Activated T-helper 1 cell treated with anti-CD3 and anti-CD28 coated beads, Interleukin-12 subunit alpha, Interleukin-12 subunit beta, Interleukin-2, Interleukin-4 antibody, amounts not matched to agents 30 ng/mL and 10 ng/mL and 1 ng/mL, durations not matched to agents 14 hours and 24 hours and 36 hours (primary cell): ENCODE results near the gene CD247. TPM values are rescaled to one million over a fixed set of nuclear protein-coding genes. Genes with fewer than 3 reads are reported as not detected.
A peak's percentile ranks its signal among the peaks of the same experiment; 100 is the strongest.

Experiments
- DNase-seq: peaks from one replicate; pipeline ENCODE4 v3.0.0; 2021; ENCODE audit warnings: low spot score
- H3K27ac Mint-ChIP-seq: one replicate; pipeline ENCODE4 v1.8.0; 2021; ENCODE audit warnings: mild to moderate bottlenecking, mixed read lengths
- H3K27me3 Mint-ChIP-seq: one replicate; pipeline ENCODE4 v1.8.0; 2022; ENCODE audit warnings: mild to moderate bottlenecking, moderate library complexity, mixed read lengths; ENCODE audit not compliant: insufficient read depth
- H3K36me3 Mint-ChIP-seq: one replicate; pipeline ENCODE4 v1.8.0; 2021; ENCODE audit warnings: low read depth, mixed read lengths
- H3K4me1 Mint-ChIP-seq: one replicate; pipeline ENCODE4 v1.8.0; 2021; ENCODE audit warnings: low read depth, mixed read lengths
- H3K4me3 Mint-ChIP-seq: one replicate; pipeline ENCODE4 v1.8.0; 2021; ENCODE audit warnings: mild to moderate bottlenecking, moderate library complexity, mixed read lengths
- H3K9me3 Mint-ChIP-seq: one replicate; pipeline ENCODE4 v1.8.0; 2021; ENCODE audit warnings: mixed read lengths
- intact Hi-C: fragments of 100-400 bp; cut with micrococcal nuclease; formaldehyde crosslinking; loops from one replicate; pipeline ENCODE4 v1.15.1; 2024
- total RNA-seq: library from RNA; stranded (reverse); gene quantifications from 2 replicates; pipeline ENCODE4 v1.2.3, GENCODE V29; 2022

CD247 gene
- total RNA-seq, 1 donor from 2014 or later = 237 TPM

GRCh38 chr1:167532964-167533824 lies 14.9 kb upstream of the CD247 start:
- Mint-ChIP-seq H3K36me3 (no peaks in the 10 kb centered on the region), H3K4me3 (no peak overlapping the region), H3K9me3 (no peaks in the 10 kb centered on the region), H3K27me3 (peaks cover 7% of the 10 kb centered on the region), H3K27ac (no peak overlapping the region), H3K4me1 (no peaks in the 10 kb centered on the region)
- intact Hi-C loops = loop anchor here (1.0 kb wide), 4 partner anchors 15 to 467 kb away; partner anchors contain the start of gene CD247
- no peak for DNase-seq

- H3K36me3 Mint-ChIP-seq = no peaks in the 10 kb centered on the region
- peaks cover 7% of the 10 kb centered on the region for H3K27me3 Mint-ChIP-seq
- H3K4me3 Mint-ChIP-seq = no peak overlapping the region
- H3K4me1 Mint-ChIP-seq = no peaks in the 10 kb centered on the region
- no peak for DNase-seq
- intact Hi-C loops = no loop called here
- no peak overlapping the region for H3K27ac Mint-ChIP-seq
- H3K9me3 Mint-ChIP-seq = no peaks in the 10 kb centered on the region
These were observed 14.0 kb upstream of the CD247 start for GRCh38 chr1:167532375-167532774.

- Mint-ChIP-seq H3K36me3 (no peaks in the 10 kb centered on the region), H3K9me3 (no peaks in the 10 kb centered on the region), H3K27ac (no peak overlapping the region), H3K4me1 (peaks cover 6% of the 10 kb centered on the region), H3K4me3 (no peak overlapping the region), H3K27me3 (peaks cover 12% of the 10 kb centered on the region)
- intact Hi-C loops = no loop called here
- no peak for DNase-seq
These were observed 11.6 kb upstream of the CD247 start for GRCh38 chr1:167529829-167530474.

- Mint-ChIP-seq H3K27ac (no peak overlapping the region), H3K9me3 (no peaks in the 10 kb centered on the region), H3K36me3 (no peaks in the 10 kb centered on the region), H3K27me3 (peaks cover 16% of the 10 kb centered on the region), H3K4me1 (peaks cover 6% of the 10 kb centered on the region), H3K4me3 (no peak overlapping the region)
- intact Hi-C loops = no loop called here
- no peak for DNase-seq
These were observed 9.9 kb upstream of the CD247 start for GRCh38 chr1:167528057-167528728.

- Mint-ChIP-seq H3K4me1 (peaks cover 6% of the 10 kb centered on the region), H3K36me3 (no peaks in the 10 kb centered on the region), H3K4me3 (no peak overlapping the region), H3K9me3 (no peaks in the 10 kb centered on the region), H3K27ac (no peak overlapping the region), H3K27me3 (peaks cover 18% of the 10 kb centered on the region)
- intact Hi-C loops = no loop called here
- DNase-seq = no peak
These were observed 8.5 kb upstream of the CD247 start for GRCh38 chr1:167526667-167527383.

- intact Hi-C loops = no loop called here
- Mint-ChIP-seq H3K27ac (no peak overlapping the region), H3K4me1 (peaks cover 15% of the 10 kb centered on the region), H3K27me3 (peaks cover 17% of the 10 kb centered on the region), H3K36me3 (no peaks in the 10 kb centered on the region), H3K9me3 (no peaks in the 10 kb centered on the region), H3K4me3 (no peak overlapping the region)
- no peak for DNase-seq
These were observed 6.3 kb upstream of the CD247 start for GRCh38 chr1:167524651-167525050.

- Mint-ChIP-seq H3K9me3 (no peaks in the 10 kb centered on the region), H3K27ac (no peak overlapping the region), H3K36me3 (peaks cover 11% of the 10 kb centered on the region), H3K4me3 (no peak overlapping the region), H3K27me3 (peaks cover 16% of the 10 kb centered on the region), H3K4me1 (peaks cover 23% of the 10 kb centered on the region)
- DNase-seq = no peak
- intact Hi-C loops = no loop called here
These were observed 3.9 kb upstream of the CD247 start for GRCh38 chr1:167522246-167522645.

GRCh38 chr1:167520711-167521206 lies 2.4 kb upstream of the CD247 start:
- Mint-ChIP-seq H3K36me3 (peaks cover 25% of the 10 kb centered on the region), H3K9me3 (no peaks in the 10 kb centered on the region), H3K27me3 (peaks cover 16% of the 10 kb centered on the region), H3K4me3 (no peak overlapping the region), H3K27ac (no peak overlapping the region), H3K4me1 (peaks cover 38% of the 10 kb centered on the region)
- intact Hi-C loops = no loop called here
- no peak for DNase-seq

GRCh38 chr1:167517535-167518330 lies 596 bp downstream of the CD247 start:
- intact Hi-C loops = loop anchor here (1.0 to 10.0 kb wide), 10 partner anchors 16 to 643 kb away; partner anchors contain the start of genes POU2F1 and TADA1
- peak; percentile 76 for DNase-seq
- Mint-ChIP-seq H3K27ac (peak overlapping the region; percentile 98), H3K4me3 (peak overlapping the region; percentile 97), H3K27me3 (peaks cover 7% of the 10 kb centered on the region), H3K9me3 (no peaks in the 10 kb centered on the region), H3K4me1 (peaks cover 59% of the 10 kb centered on the region), H3K36me3 (peaks cover 45% of the 10 kb centered on the region)

GRCh38 chr1:167516404-167517388 lies 1.6 kb downstream of the CD247 start:
- peaks cover 69% of the 10 kb centered on the region for H3K4me1 Mint-ChIP-seq
- H3K27me3 Mint-ChIP-seq = peaks cover 4% of the 10 kb centered on the region
- H3K27ac Mint-ChIP-seq = peak overlapping the region; percentile 98
- peaks cover 53% of the 10 kb centered on the region for H3K36me3 Mint-ChIP-seq
- DNase-seq = no peak
- intact Hi-C loops = loop anchor here (1.0 to 10.0 kb wide), 4 partner anchors 16 to 642 kb away; partner anchors contain the start of genes POU2F1 and TADA1
- peak overlapping the region; percentile 97 for H3K4me3 Mint-ChIP-seq
- no peaks in the 10 kb centered on the region for H3K9me3 Mint-ChIP-seq

- no peaks in the 10 kb centered on the region for H3K9me3 Mint-ChIP-seq
- H3K4me3 Mint-ChIP-seq = peak overlapping the region; percentile 97
- H3K4me1 Mint-ChIP-seq = peaks cover 76% of the 10 kb centered on the region
- H3K27me3 Mint-ChIP-seq = peaks cover 2% of the 10 kb centered on the region
- peak overlapping the region; percentile 98 for H3K27ac Mint-ChIP-seq
- DNase-seq = no peak
- intact Hi-C loops = loop anchor here (2.0 to 10.0 kb wide), 2 partner anchors 41 to 641 kb away; partner anchors contain the start of gene TADA1
- H3K36me3 Mint-ChIP-seq = peaks cover 57% of the 10 kb centered on the region
These were observed 2.4 kb downstream of the CD247 start for GRCh38 chr1:167515893-167516321.
